Dendritic cell treated with granulocyte-macrophage colony-stimulating factor and Interleukin-4, amounts not matched to agents 40 ng/mL and 50 ng/mL, for 4 days (primary cell): ENCODE results near the gene ARFGAP2.

Experiments
- H3K27ac Mint-ChIP-seq: one replicate; pipeline ENCODE4 v1.8.0; 2022; ENCODE audit warnings: mild to moderate bottlenecking, mixed read lengths
- H3K27me3 Mint-ChIP-seq: one replicate; pipeline ENCODE4 v1.8.0; 2022; ENCODE audit warnings: mild to moderate bottlenecking, mixed read lengths
- H3K36me3 Mint-ChIP-seq: one replicate; pipeline ENCODE4 v1.8.0; 2022; ENCODE audit warnings: low read depth, mixed read lengths
- H3K4me1 Mint-ChIP-seq: one replicate; pipeline ENCODE4 v1.8.0; 2022; ENCODE audit warnings: low read depth, mixed read lengths
- H3K4me3 Mint-ChIP-seq: one replicate; pipeline ENCODE4 v1.8.0; 2022; ENCODE audit warnings: mild to moderate bottlenecking, moderate library complexity, mixed read lengths
- H3K9me3 Mint-ChIP-seq: one replicate; pipeline ENCODE4 v1.8.0; 2022; ENCODE audit warnings: mixed read lengths
- intact Hi-C: fragments of 100-400 bp; cut with micrococcal nuclease; formaldehyde crosslinking; loops from one replicate; pipeline ENCODE4 v1.15.0; 2022

Gene ARFGAP2

GRCh38 chr11:47183031-47183856 lies 6.6 kb upstream of the ARFGAP2 start:
- Mint-ChIP-seq H3K4me3 (no peak overlapping the region), H3K4me1 (peaks cover 30% of the 10 kb centered on the region), H3K27me3 (peaks cover 44% of the 10 kb centered on the region), H3K36me3 (no peaks in the 10 kb centered on the region), H3K9me3 (no peaks in the 10 kb centered on the region), H3K27ac (no peak overlapping the region)
- intact Hi-C loops: no loop called here

DNA sequence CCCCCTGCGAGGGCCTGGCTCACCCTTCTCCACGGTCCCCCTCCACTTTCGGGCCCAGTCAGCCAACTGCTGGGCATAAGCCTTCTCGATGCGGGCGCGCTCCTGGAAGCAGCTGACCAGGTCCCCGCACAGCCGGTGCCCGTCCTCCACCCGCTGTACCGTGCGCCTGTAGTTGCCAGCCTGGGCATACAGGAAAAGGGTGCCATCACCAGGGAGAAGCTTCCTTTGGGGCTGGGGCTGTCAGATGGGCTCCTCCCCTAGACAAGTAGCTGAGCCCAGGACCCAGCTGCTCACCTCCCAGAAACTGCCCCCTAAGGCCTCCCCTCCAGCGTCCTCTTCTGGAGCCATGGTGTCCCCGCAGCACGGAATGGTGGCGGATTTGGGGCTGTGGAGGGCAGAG lies 5.7 kb upstream of the ARFGAP2 start:
- Mint-ChIP-seq H3K4me3 (no peak overlapping the region), H3K9me3 (no peaks in the 10 kb centered on the region), H3K36me3 (no peaks in the 10 kb centered on the region), H3K4me1 (peaks cover 34% of the 10 kb centered on the region), H3K27ac (no peak overlapping the region), H3K27me3 (peaks cover 35% of the 10 kb centered on the region)
- intact Hi-C loops: no loop called here

DNA sequence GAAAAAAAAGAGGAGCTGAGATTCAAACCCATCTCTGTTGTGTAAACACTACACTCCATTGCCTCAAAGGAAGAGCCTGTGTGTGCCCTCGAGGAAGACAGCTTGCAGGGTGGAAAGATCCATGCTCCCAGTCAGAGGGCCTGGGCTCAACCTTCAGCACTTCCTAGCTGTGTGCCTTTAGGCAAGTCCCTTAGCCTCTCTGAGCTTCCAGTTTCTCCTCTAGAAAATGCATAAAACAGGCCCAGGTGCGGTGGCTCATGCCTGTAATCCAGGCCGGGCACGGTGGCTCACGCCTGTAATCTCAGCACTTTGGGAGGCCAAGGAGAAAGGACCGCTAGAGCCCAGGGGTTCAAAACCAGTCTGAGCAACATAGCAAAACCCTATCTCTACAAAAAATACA lies 4.6 kb upstream of the ARFGAP2 start:
- no peak overlapping the region for H3K4me3 Mint-ChIP-seq
- no peak overlapping the region for H3K27ac Mint-ChIP-seq
- intact Hi-C loops: no loop called here
- H3K9me3 Mint-ChIP-seq: no peaks in the 10 kb centered on the region
- H3K36me3 Mint-ChIP-seq: peaks cover 6% of the 10 kb centered on the region
- H3K27me3 Mint-ChIP-seq: peaks cover 25% of the 10 kb centered on the region
- H3K4me1 Mint-ChIP-seq: peaks cover 28% of the 10 kb centered on the region

- Mint-ChIP-seq H3K27me3 (peaks cover 19% of the 10 kb centered on the region), H3K36me3 (peaks cover 17% of the 10 kb centered on the region), H3K4me1 (peaks cover 38% of the 10 kb centered on the region), H3K27ac (no peak overlapping the region), H3K4me3 (no peak overlapping the region), H3K9me3 (no peaks in the 10 kb centered on the region)
- intact Hi-C loops: no loop called here
Measured at GRCh38 chr11:47180006-47180787, 3.5 kb upstream of the ARFGAP2 start.

DNA sequence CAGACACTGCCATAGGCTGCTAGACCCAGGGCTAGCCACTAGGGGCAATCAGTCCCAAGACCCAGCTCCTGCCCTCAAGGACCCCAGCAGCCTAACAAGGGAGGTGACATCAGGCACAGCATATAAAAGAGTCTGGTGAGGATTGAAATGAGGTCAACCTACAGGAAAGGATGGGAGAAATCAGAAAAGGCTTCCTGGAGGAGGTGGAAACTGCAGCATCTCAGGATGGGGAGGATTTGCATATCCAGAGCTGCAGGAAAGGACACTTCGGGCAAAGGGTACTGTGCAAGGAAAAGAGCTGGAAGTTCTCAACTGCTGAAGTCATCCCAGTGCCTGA lies 2.9 kb upstream of the ARFGAP2 start:
- H3K9me3 Mint-ChIP-seq: no peaks in the 10 kb centered on the region
- peaks cover 23% of the 10 kb centered on the region for H3K36me3 Mint-ChIP-seq
- H3K4me1 Mint-ChIP-seq: peaks cover 42% of the 10 kb centered on the region
- intact Hi-C loops: no loop called here
- no peak overlapping the region for H3K27ac Mint-ChIP-seq
- H3K27me3 Mint-ChIP-seq: peaks cover 13% of the 10 kb centered on the region
- H3K4me3 Mint-ChIP-seq: no peak overlapping the region

DNA sequence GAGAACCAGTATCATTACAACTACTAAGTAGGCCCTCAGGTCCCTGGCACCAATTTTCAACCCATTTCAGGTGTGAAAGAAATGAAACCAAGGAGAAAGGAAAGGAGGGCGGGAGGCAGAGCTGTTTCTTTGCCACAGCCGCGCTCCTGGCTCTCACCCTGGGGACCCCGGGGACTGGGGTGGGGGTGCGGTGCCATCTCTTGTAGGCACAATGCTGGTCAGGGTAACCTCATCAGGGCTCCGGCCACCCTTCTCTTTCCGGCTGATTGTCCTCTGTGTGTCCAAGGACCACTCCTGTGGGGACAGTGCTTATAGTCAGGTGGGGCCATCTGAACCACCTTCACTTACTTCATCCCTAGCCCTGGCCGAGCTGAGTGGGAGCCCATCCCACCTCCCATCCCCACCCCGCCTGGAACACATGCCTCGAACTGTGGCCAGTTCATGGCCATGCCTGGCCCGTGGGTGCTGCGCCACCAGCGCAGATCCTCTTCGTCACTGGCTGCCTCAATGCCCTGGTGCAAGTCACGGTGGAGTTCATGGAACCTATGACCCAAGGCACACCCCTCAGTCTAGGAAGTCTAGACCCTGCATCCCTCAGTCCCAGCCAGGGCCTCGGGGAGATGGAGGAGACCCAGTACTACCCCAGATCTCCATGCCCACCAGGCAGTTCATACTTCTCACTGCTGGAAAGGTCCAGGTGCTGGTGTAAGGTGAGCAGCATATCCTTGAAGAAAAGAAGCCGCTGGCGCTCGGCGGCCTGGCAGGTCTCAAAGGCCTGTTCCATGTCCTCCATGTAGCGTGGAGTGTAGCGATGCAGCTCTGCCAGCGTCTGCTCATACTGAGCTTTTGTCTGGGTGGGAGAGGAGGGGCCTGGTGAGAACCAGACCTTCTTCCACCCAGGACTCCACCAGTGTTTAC lies 2.3 kb upstream of the ARFGAP2 start:
- Mint-ChIP-seq H3K4me1 (peaks cover 39% of the 10 kb centered on the region), H3K4me3 (no peak overlapping the region), H3K27ac (peak overlapping the region; percentile 91), H3K9me3 (no peaks in the 10 kb centered on the region), H3K27me3 (peaks cover 7% of the 10 kb centered on the region), H3K36me3 (peaks cover 29% of the 10 kb centered on the region)
- intact Hi-C loops: no loop called here

- intact Hi-C loops: no loop called here
- Mint-ChIP-seq H3K27ac (peak overlapping the region; percentile 91), H3K4me1 (peaks cover 40% of the 10 kb centered on the region), H3K9me3 (no peaks in the 10 kb centered on the region), H3K36me3 (peaks cover 36% of the 10 kb centered on the region), H3K4me3 (no peak overlapping the region), H3K27me3 (no peaks in the 10 kb centered on the region)
Measured at GRCh38 chr11:47178316-47178715, 1.6 kb upstream of the ARFGAP2 start.

GRCh38 chr11:47177846-47178245 lies 1.2 kb upstream of the ARFGAP2 start:
- H3K4me3 Mint-ChIP-seq: peak overlapping the region; percentile 98
- intact Hi-C loops: loop anchor here (1.0 kb wide), 2 partner anchors 36 to 91 kb away; partner anchors contain the start of gene DDB2
- no peaks in the 10 kb centered on the region for H3K9me3 Mint-ChIP-seq
- H3K27ac Mint-ChIP-seq: peak overlapping the region; percentile 91
- H3K27me3 Mint-ChIP-seq: no peaks in the 10 kb centered on the region
- H3K36me3 Mint-ChIP-seq: peaks cover 41% of the 10 kb centered on the region
- H3K4me1 Mint-ChIP-seq: peaks cover 43% of the 10 kb centered on the region

GRCh38 chr11:47177229-47177845 lies 658 bp upstream of the ARFGAP2 start:
- Mint-ChIP-seq H3K9me3 (no peaks in the 10 kb centered on the region), H3K27me3 (no peaks in the 10 kb centered on the region), H3K4me3 (peak overlapping the region; percentile 98), H3K36me3 (peaks cover 46% of the 10 kb centered on the region), H3K4me1 (peaks cover 46% of the 10 kb centered on the region), H3K27ac (peak overlapping the region; percentile 91)
- intact Hi-C loops: loop anchor here (1.0 kb wide), 2 partner anchors 37 to 92 kb away; partner anchors contain the start of gene DDB2

- Mint-ChIP-seq H3K36me3 (peaks cover 61% of the 10 kb centered on the region), H3K9me3 (no peaks in the 10 kb centered on the region), H3K27ac (peak overlapping the region; percentile 91), H3K4me1 (peaks cover 55% of the 10 kb centered on the region), H3K27me3 (no peaks in the 10 kb centered on the region), H3K4me3 (peak overlapping the region; percentile 98)
- intact Hi-C loops: no loop called here
Measured at GRCh38 chr11:47175746-47176327, 842 bp downstream of the ARFGAP2 start.

DNA sequence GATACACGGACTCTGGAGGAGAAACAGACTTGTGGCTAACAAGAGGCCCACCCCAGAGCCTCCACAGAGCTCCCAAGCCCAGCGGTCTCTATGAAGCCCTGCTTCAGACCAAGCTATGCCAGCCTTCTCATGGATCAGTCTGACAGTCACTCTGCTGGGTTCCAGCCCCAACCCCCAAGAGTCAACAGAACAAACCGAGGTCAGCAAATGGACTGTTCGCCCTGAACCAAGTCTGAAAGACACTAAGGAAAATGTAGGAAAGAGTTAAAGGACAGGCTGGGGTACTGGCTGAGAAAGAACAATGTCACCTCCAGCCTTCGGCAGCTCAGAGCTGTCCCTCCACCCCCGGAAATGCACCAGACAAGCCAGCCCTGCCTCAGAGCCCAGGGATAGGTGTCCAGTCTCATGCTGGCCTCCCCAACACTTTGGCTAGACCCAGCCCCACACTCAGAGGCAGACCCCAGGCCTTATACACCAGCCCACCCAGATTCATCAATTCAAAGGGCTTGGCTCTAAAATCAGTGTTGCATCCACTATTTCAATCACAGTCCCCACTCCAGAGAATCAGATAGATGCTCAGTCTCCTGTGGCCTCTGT lies 3.8 kb downstream of the ARFGAP2 start:
- no peak overlapping the region for H3K4me3 Mint-ChIP-seq
- H3K4me1 Mint-ChIP-seq: peaks cover 48% of the 10 kb centered on the region

DNA sequence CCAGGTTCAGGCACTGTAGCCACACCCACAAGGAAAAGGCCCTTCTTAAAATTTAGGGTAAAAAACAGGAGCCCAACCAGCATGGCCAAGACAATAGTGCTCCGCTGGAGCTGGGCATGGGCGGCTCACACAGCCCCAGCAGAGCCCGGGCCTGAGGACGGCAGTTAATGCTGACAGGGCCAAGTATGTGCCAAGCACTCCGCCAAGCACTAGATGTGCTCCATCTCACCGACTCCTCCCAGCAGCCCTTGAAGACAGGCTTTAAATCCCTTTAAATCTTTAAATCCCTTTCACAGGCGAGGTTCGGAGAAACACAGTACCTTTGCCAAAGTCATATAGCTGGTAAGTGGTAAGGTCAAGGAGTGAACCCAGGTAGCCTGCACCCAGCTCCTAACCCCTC lies 4.8 kb downstream of the ARFGAP2 start:
- intact Hi-C loops: no loop called here
- Mint-ChIP-seq H3K4me3 (no peak overlapping the region), H3K36me3 (peaks cover 100% of the 10 kb centered on the region)

More for the DNA sequence above, 3.8 kb downstream of the ARFGAP2 start:
- H3K27me3 Mint-ChIP-seq: no peaks in the 10 kb centered on the region
- H3K36me3 Mint-ChIP-seq: peaks cover 91% of the 10 kb centered on the region
- H3K9me3 Mint-ChIP-seq: no peaks in the 10 kb centered on the region
- intact Hi-C loops: no loop called here
- no peak overlapping the region for H3K27ac Mint-ChIP-seq

More for the DNA sequence above, 4.8 kb downstream of the ARFGAP2 start:
- H3K4me1 Mint-ChIP-seq: peaks cover 39% of the 10 kb centered on the region
- H3K27ac Mint-ChIP-seq: no peak overlapping the region
- H3K9me3 Mint-ChIP-seq: no peaks in the 10 kb centered on the region
- H3K27me3 Mint-ChIP-seq: no peaks in the 10 kb centered on the region
